Large intestine (tissue), 3 donors: ENCODE results near the gene CCR5. TPM values are rescaled to one million over a fixed set of nuclear protein-coding genes. Genes with fewer than 3 reads are reported as not detected.

Experiments used
- DNase-seq, 2 donors: peaks; one replicate each; pipeline versions ENCODE4 v3.0.0 to v3.0.0-alpha.2; 2013
- H3K27ac ChIP-seq: one replicate; pipeline ENCODE4 v1.5.1; 2013; ENCODE audit warnings: low read length
- H3K27me3 ChIP-seq: 2 replicates; pipeline ENCODE4 v1.6.1; 2013; ENCODE audit warnings: low read length; ENCODE audit not compliant: control insufficient read depth, insufficient read depth
- H3K36me3 ChIP-seq: 2 replicates; pipeline ENCODE4 v1.6.1; 2013; ENCODE audit warnings: low read length; ENCODE audit not compliant: control insufficient read depth, insufficient read depth
- H3K4me1 ChIP-seq: one replicate; pipeline ENCODE4 v1.6.1; 2013; ENCODE audit warnings: low read length; ENCODE audit not compliant: control insufficient read depth, insufficient read depth
- H3K4me3 ChIP-seq: one replicate; pipeline ENCODE4 v1.5.1; 2013; ENCODE audit warnings: low read length
- H3K9me3 ChIP-seq: one replicate; pipeline ENCODE4 v1.6.1; 2013; ENCODE audit warnings: mild to moderate bottlenecking, low read depth, low read length, moderate library complexity; ENCODE audit not compliant: control insufficient read depth
- WGBS: methylation state at CpG from one replicate; pipeline ENCODE4 v1.1.5; 2013; ENCODE audit warnings: low lambda C conversion rate; ENCODE audit not compliant: insufficient coverage; 5-methylcytosine and 5-hydroxymethylcytosine counted together
- polyA plus RNA-seq: library from polyadenylated mRNA; unstranded; fragments of 120-200 nt; gene quantifications from one replicate; pipeline ENCODE4 v1.2.1, GENCODE V29; 2013

The CCR5 gene
- polyA plus RNA-seq, 1 donor: 1.8 TPM

DNA sequence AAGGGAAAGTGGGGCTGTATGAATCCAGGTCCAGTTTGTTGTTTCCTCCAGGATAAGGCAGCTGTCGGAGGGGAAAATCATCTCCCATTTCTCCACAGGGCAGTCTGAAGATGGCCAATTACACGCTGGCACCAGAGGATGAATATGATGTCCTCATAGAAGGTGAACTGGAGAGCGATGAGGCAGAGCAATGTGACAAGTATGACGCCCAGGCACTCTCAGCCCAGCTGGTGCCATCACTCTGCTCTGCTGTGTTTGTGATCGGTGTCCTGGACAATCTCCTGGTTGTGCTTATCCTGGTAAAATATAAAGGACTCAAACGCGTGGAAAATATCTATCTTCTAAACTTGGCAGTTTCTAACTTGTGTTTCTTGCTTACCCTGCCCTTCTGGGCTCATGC, 37.2 kb downstream of the CCR5 start:
- H3K27ac ChIP-seq: peak overlapping the region; percentile 98
- H3K4me3 ChIP-seq: peak overlapping the region; percentile 49
- no peaks in the 10 kb centered on the region for H3K9me3 ChIP-seq
- peaks cover 37% of the 10 kb centered on the region for H3K4me1 ChIP-seq
- no CpG with 5 or more reads among the region's 7 CpGs for WGBS
- no peaks in the 10 kb centered on the region for H3K27me3 ChIP-seq
- peak in 1 of 2 donors; percentile 27 for DNase-seq
- H3K36me3 ChIP-seq: no peaks in the 10 kb centered on the region

DNA sequence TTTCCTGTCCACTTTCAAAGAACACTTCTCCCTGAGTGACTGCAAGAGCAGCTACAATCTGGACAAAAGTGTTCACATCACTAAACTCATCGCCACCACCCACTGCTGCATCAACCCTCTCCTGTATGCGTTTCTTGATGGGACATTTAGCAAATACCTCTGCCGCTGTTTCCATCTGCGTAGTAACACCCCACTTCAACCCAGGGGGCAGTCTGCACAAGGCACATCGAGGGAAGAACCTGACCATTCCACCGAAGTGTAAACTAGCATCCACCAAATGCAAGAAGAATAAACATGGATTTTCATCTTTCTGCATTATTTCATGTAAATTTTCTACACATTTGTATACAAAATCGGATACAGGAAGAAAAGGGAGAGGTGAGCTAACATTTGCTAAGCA, 38.1 kb downstream of the CCR5 start:
- 100% methylated on average over 2 of the region's 7 CpGs for WGBS
- Histone ChIP-seq H3K9me3 (no peaks in the 10 kb centered on the region), H3K36me3 (no peaks in the 10 kb centered on the region), H3K27ac (no peak overlapping the region), H3K27me3 (no peaks in the 10 kb centered on the region), H3K4me3 (no peak overlapping the region), H3K4me1 (peaks cover 33% of the 10 kb centered on the region)
- DNase-seq: no peak

DNA sequence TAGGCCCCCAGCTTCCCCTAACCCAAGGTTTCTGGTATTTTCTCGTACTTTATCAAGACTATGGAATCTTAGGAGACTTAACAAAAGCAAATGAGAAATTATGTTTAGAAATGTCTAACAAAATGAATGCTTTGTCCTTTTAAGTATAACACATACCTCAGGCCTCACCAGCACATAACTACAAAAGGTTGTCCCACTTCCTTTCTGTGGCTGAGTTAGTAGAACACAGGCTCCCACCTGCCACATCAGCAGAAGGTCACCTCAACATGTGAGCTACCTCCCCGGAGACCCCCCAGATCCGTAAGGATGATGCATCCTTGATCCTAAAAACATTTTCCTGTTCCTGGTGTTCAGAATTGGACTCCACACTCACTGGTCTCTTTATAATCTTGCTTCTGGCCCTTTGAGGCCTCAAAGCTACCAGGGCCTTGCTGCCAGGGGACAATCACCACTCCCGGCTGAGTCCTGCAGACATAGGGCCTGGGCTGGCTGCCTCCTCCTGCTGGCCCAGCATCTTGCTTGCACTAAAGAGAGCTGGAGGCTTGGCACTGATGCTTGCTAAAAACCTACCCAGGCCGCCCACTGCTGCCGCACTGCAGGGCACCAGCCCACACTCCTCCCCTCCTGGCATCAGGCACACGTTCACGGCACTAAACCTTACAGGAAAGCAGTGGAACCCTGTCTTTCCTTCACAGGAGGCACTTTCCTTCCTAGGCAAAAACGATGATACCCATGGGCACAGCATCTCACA, 39.2 kb downstream of the CCR5 start:
- H3K9me3 ChIP-seq: no peaks in the 10 kb centered on the region
- WGBS: 100% methylated on average over 1 of the region's 9 CpGs
- H3K4me1 ChIP-seq: peaks cover 26% of the 10 kb centered on the region
- H3K36me3 ChIP-seq: no peaks in the 10 kb centered on the region
- no peak for DNase-seq
- H3K4me3 ChIP-seq: no peak overlapping the region
- H3K27ac ChIP-seq: no peak overlapping the region
- H3K27me3 ChIP-seq: no peaks in the 10 kb centered on the region

DNA sequence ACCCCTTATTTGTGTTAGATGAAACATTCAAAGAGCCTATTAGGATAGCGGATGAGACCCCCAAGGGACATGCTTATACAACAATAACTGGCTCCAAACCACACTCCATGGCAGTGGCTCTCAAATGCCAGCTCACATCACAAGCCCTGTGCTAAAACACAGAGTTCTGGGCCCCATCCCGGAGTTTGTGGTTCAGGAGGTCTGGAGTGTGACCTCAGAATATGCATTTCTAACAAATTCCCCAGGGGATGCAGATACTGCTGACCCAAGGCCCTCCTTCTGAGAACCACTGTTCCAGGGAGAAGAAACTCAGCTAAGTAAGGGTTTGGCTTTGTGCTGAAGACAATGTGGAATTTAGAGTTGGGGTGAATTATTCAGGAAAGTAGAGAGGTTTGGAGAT, 39.9 kb downstream of the CCR5 start:
- H3K27me3 ChIP-seq: no peaks in the 10 kb centered on the region
- H3K4me1 ChIP-seq: peaks cover 25% of the 10 kb centered on the region
- DNase-seq: no peak
- H3K27ac ChIP-seq: no peak overlapping the region
- WGBS: no CpG with 5 or more reads among the region's 2 CpGs
- H3K4me3 ChIP-seq: no peak overlapping the region
- H3K9me3 ChIP-seq: no peaks in the 10 kb centered on the region
- H3K36me3 ChIP-seq: no peaks in the 10 kb centered on the region

DNA sequence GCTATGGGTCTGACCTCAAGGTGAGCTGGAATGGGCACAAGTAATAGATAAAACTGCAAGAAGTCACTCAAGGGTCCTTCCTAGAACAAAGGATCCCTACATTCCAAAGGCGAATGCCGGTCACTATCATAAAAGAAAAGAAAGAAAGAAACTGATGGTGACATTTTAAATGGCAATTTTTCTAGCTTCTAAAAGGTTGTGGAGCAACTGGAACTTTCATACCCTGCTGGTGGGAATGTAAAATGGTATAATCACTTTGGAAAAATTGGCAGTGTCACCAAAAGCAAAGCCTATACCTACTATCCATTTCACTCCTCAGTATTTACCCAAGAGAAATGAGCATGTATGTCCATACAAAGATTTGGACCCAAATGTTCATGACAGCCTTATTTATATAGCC, 40.5 kb downstream of the CCR5 start:
- Histone ChIP-seq H3K27ac (no peak overlapping the region), H3K36me3 (no peaks in the 10 kb centered on the region), H3K9me3 (no peaks in the 10 kb centered on the region), H3K4me1 (peaks cover 25% of the 10 kb centered on the region), H3K27me3 (no peaks in the 10 kb centered on the region), H3K4me3 (no peak overlapping the region)
- 92% methylated on average over 2 of the region's 2 CpGs for whole genome bisulfite sequencing
- no peak for DNase-seq

DNA sequence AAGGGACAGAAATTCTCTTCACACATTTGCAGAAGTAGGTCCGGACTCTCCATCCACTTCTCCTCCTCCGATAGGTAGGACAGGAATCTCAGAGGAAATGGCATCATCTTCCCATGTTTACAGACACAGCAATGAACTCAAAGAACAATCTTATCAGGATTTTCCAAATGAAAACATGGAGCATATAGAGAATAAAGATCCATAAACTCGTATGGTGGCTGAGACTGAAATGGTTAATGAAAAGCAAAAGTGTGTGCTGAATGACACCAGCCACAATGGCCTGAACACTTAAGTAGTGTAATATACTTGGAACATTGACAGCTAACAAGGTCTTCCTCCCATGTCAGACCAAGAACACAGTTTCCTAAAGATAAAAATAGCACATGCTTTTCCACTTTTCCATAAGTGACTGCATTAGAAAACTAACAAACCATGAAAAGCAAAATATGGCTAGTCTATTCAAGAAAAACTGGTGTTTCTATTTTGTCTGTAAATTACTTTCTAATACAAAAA, 42.1 kb downstream of the CCR5 start:
- Histone ChIP-seq H3K27me3 (no peaks in the 10 kb centered on the region), H3K9me3 (no peaks in the 10 kb centered on the region), H3K27ac (no peak overlapping the region), H3K4me3 (no peak overlapping the region), H3K36me3 (no peaks in the 10 kb centered on the region), H3K4me1 (peaks cover 24% of the 10 kb centered on the region)
- no peak for DNase-seq
- WGBS: no CpG with 5 or more reads among the region's 3 CpGs

DNA sequence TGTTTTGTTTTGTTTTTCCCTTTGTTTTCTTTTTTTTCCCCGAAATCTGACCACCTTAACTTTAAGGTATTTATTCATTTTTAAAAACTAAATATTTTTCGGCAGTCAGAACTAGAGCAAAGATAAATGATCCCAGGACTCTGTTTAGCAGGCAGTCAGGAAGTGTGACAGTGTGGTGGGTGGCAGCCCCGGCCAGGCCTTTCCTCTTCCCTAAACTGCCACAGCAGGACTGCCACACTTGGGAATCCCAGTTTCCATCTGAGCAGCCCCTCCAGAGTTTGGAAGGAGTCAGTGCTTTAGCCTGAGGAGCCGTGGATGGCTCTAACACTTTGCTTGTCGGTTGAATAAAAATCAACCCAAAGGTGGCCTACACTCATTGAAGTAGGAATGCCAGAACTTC, 43.2 kb downstream of the CCR5 start:
- WGBS: 100% methylated on average over 3 of the region's 5 CpGs

DNA sequence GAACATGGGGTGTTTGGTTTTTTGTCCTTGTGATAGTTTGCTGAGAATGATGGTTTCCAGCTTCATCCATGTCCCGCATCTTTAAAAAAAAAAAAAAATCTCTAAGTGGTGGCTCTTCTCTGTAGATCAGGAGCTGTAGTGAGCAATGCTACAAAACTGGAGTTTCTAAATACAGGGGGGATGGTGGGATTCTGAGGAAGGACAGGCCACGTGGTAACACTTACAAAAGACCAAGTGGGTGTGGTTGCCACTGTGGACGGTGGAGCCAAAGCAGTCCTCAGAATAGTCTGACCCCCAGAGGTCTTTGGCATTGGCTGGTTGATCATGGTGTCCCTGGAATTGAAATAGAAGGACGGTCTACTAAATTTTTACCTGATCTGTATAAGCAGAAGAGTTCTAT, 44.0 kb downstream of the CCR5 start:
- H3K27ac ChIP-seq: no peak overlapping the region
- WGBS: no CpG with 5 or more reads among the region's 4 CpGs
- no peaks in the 10 kb centered on the region for H3K27me3 ChIP-seq
- H3K36me3 ChIP-seq: no peaks in the 10 kb centered on the region
- H3K4me3 ChIP-seq: no peak overlapping the region
- H3K9me3 ChIP-seq: no peaks in the 10 kb centered on the region
- peaks cover 21% of the 10 kb centered on the region for H3K4me1 ChIP-seq
- DNase-seq: no peak

More for the DNA sequence above, 43.2 kb downstream of the CCR5 start:
- DNase-seq: no peak
- Histone ChIP-seq H3K9me3 (no peaks in the 10 kb centered on the region), H3K4me1 (peaks cover 21% of the 10 kb centered on the region), H3K4me3 (no peak overlapping the region), H3K36me3 (no peaks in the 10 kb centered on the region), H3K27me3 (no peaks in the 10 kb centered on the region), H3K27ac (no peak overlapping the region)

DNA sequence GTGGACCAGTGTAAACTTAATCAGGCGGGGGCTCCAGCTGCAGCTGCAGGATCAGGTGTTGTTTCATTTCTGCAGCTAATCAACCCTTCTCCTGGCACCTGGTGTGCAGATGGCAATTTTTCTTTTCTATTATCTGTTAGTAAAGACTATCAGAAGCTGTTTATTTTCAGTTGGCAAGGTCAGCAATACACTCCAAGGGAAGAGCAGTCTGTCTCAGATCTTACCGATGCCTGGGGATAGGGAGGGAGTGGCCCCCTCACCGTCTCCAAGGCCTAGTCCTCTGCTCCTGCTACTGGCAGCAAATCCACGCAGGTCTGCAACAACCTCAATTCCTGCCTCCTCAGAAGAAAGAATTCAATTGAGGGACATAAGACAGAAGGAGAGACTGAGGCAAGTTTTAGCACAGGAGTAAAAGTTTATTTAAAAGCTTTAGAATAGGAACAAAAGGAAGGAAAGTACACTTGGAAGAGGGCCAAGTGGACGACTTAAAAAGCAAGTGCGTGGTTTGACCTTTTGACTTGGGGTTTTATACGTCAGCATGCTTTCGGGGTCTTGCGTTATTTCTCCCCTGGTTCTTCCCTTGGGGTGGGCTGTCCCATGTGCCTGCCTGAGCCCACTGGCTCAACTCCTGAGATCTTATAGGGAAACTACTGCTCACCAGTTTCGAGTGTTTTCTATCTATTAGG, 45.5 kb downstream of the CCR5 start:
- Histone ChIP-seq H3K4me1 (peaks cover 21% of the 10 kb centered on the region), H3K9me3 (no peaks in the 10 kb centered on the region), H3K27ac (peak overlapping the region; percentile 33), H3K27me3 (no peaks in the 10 kb centered on the region), H3K36me3 (no peaks in the 10 kb centered on the region), H3K4me3 (no peak overlapping the region)
- WGBS: 0% methylated on average over 2 of the region's 10 CpGs
- peak in 1 of 2 donors; percentile 76 for DNase-seq

DNA sequence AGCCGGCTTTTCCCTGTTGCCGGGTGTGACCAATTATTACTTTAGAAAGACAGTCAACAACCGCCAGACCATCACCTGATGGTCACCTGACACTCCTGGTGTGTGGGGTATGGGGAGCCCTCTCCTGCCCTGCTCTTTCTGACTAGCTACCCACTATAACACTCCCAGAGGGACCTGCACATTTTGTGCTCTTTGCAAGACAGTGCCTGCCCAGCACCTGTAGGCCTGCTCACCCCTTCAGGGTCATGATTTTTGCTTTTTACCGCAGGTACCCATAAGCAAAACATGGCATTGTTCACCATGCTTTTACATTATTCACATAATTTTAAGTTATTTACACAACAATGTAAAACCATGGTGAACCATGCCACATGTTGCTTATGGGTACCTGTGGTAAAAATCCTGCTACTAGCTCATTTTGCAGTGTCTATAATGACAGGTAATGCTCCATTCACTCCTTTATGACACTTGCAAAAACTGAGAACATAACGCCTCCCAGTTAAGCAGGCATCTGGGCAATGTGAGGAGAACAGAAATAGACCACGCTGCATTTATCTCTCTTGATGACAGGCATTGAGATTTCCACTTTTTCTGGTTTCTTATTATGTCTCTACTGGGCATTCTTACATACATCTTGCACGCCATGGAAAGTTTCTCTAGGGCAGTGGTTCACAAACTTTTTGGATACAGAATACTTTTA, 46.2 kb downstream of the CCR5 start:
- peaks cover 21% of the 10 kb centered on the region for H3K4me1 ChIP-seq
- peak overlapping the region; percentile 33 for H3K27ac ChIP-seq
- no peak for DNase-seq
- H3K27me3 ChIP-seq: no peaks in the 10 kb centered on the region
- no peak overlapping the region for H3K4me3 ChIP-seq
- H3K9me3 ChIP-seq: no peaks in the 10 kb centered on the region
- no peaks in the 10 kb centered on the region for H3K36me3 ChIP-seq
- no CpG with 5 or more reads among the region's 7 CpGs for WGBS
